SK-N-SH (cell line): ENCODE data around the gene ARID4B. TPM values are rescaled to one million over a fixed set of nuclear protein-coding genes. Genes with fewer than 3 reads are reported as not detected.
"Not testable (repeated sequence)": the region's sequence is repeated elsewhere in the genome, so short reads cannot be mapped to it uniquely, and the experiment has no call there.

Experiments
- CTCF ChIA-PET: fragments of 300-600, 350-600 bp; formaldehyde crosslinking; extraction: SDS; loops from one replicate; lab custom pipeline; 2021; lab: Yijun Ruan, JAX
- POLR2A ChIA-PET: fragments of 350-600 bp; sonication (Branson Sonifier 250); formaldehyde crosslinking; extraction: SDS; loops from one replicate; lab custom pipeline; 2020; ENCODE audit warnings: antibody characterized with exemption, inconsistent platforms; lab: Yijun Ruan, JAX
- DNase-seq: peaks from one replicate; pipeline ENCODE4 v3.0.0; 2012
- H2AFZ ChIP-seq: fragments of 200-600 bp; sonication (generic); 2 replicates; pipeline ENCODE4 v1.8.1; 2016; ENCODE audit warnings: antibody characterized with exemption, mild to moderate bottlenecking, low read depth
- H3F3A ChIP-seq: fragments of 200-600 bp; sonication (generic); replicated peaks from 2 replicates; pipeline ENCODE3; 2016; ENCODE audit warnings: antibody characterized with exemption, mild to moderate bottlenecking; ENCODE audit not compliant: insufficient read depth
- H3K27ac ChIP-seq, 2 experiments: fragments of 200-500 bp in 1 of 2; fragments of 200-600 bp in 1 of 2; sonication (Bioruptor generic) in 1 of 2; sonication (generic), shearing (Covaris generic) in 1 of 2; 2 replicates each; pipeline versions ENCODE4 v1.5.1 to v1.6.1; 2014 to 2016; ENCODE audit warnings: low read depth in 2 of 2, inconsistent platforms in 1 of 2, low read length in 1 of 2, mild to moderate bottlenecking in 1 of 2, mixed read lengths in 1 of 2
- H3K27me3 ChIP-seq: fragments of 200-600 bp; sonication (generic), shearing (Covaris generic); 2 replicates; pipeline ENCODE4 v1.6.1; 2016; ENCODE audit warnings: mixed run types; ENCODE audit not compliant: insufficient read depth
- H3K36me3 ChIP-seq, 2 experiments: fragments of 200-500 bp in 1 of 2; fragments of 200-600 bp in 1 of 2; sonication (Bioruptor generic) in 1 of 2; sonication (generic) in 1 of 2; replicated peaks in 1 of 2; 2 replicates each; pipeline versions ENCODE3 to v1.5.1; 2014 to 2016; ENCODE audit warnings: low read length in 1 of 2, mild to moderate bottlenecking in 1 of 2; ENCODE audit not compliant: insufficient read depth in 2 of 2, control insufficient read depth in 1 of 2
- H3K4me1 ChIP-seq, 2 experiments: fragments of 200-500 bp in 1 of 2; fragments of 200-600 bp in 1 of 2; sonication (Bioruptor generic) in 1 of 2; sonication (generic), shearing (Covaris generic) in 1 of 2; 2 replicates each; pipeline versions ENCODE4 v1.5.1 to v1.6.1; 2014 to 2016; ENCODE audit warnings: low read depth in 1 of 2, low read length in 1 of 2, mixed run types in 1 of 2; ENCODE audit not compliant: insufficient read depth in 2 of 2, control insufficient read depth in 1 of 2
- H3K4me2 ChIP-seq: fragments of 200-600 bp; sonication (generic), shearing (Covaris generic); 2 replicates; pipeline ENCODE4 v1.6.1; 2017; ENCODE audit warnings: mixed run types
- H3K4me3 ChIP-seq, 2 experiments: fragments of 200-500 bp in 1 of 2; fragments of 200-600 bp in 1 of 2; sonication (Bioruptor generic) in 1 of 2; sonication (generic), shearing (Covaris generic) in 1 of 2; 2 replicates each; pipeline versions ENCODE4 v1.5.1 to v1.8.1; 2014 to 2016; ENCODE audit warnings: low read depth in 2 of 2, inconsistent platforms in 1 of 2, low read length in 1 of 2, mild to moderate bottlenecking in 1 of 2, mixed read lengths in 1 of 2, moderate library complexity in 1 of 2
- H3K79me2 ChIP-seq: fragments of 200-600 bp; sonication (generic); 2 replicates; pipeline ENCODE4 v1.8.1; 2017; ENCODE audit warnings: mild to moderate bottlenecking; ENCODE audit not compliant: insufficient read depth
- H3K9ac ChIP-seq: fragments of 200-600 bp; sonication (generic); 2 replicates; pipeline ENCODE4 v1.6.1; 2017; ENCODE audit warnings: mixed run types
- H3K9me2 ChIP-seq: fragments of 200-600 bp; sonication (generic); 2 replicates; pipeline ENCODE4 v1.6.1; 2017; ENCODE audit warnings: mixed run types
- H3K9me3 ChIP-seq: fragments of 200-600 bp; sonication (generic); 2 replicates; pipeline ENCODE4 v1.6.1; 2017; ENCODE audit warnings: mixed run types, mild to moderate bottlenecking, moderate library complexity
- H4K20me1 ChIP-seq: fragments of 200-600 bp; sonication (generic); 2 replicates; pipeline ENCODE4 v1.6.1; 2017; ENCODE audit warnings: mild to moderate bottlenecking, mixed run types; ENCODE audit not compliant: insufficient read depth
- ELF1 ChIP-seq: IDR thresholded peaks from 2 replicates; pipeline ENCODE4 v1.4.0; 2012
- EP300 ChIP-seq, 2 experiments: IDR thresholded peaks; 2 replicates each; pipeline versions ENCODE4 v1.4.0 to v1.6.1; 2012; ENCODE audit warnings: borderline replicate concordance in 1 of 2, low read depth in 1 of 2, low read length in 1 of 2
- FOSL2 ChIP-seq: IDR thresholded peaks from 2 replicates; pipeline ENCODE4 v1.4.0; 2012; ENCODE audit warnings: low read depth, mild to moderate bottlenecking, moderate library complexity, borderline replicate concordance
- GABPA ChIP-seq: IDR thresholded peaks from 2 replicates; pipeline ENCODE4 v1.4.0; 2012; ENCODE audit warnings: low read depth, mild to moderate bottlenecking
- MXI1 ChIP-seq: IDR thresholded peaks from 2 replicates; pipeline ENCODE4 v1.6.1; 2012; ENCODE audit warnings: mild to moderate bottlenecking, low read depth, low read length, improper control_type of control experiment
- RCOR1 ChIP-seq: fragments of 150-350 bp; IDR thresholded peaks from 2 replicates; pipeline ENCODE4 v1.6.1; 2017; ENCODE audit warnings: antibody characterized with exemption, low read length
- REST ChIP-seq: IDR thresholded peaks from 2 replicates; pipeline ENCODE4 v1.6.1; 2012; ENCODE audit warnings: mild to moderate bottlenecking, low read depth, low read length, moderate library complexity
- TAF1 ChIP-seq: IDR thresholded peaks from 2 replicates; pipeline ENCODE4 v1.6.1; 2012; ENCODE audit warnings: low read depth, mild to moderate bottlenecking, low read length, moderate library complexity, borderline replicate concordance
- USF2 ChIP-seq: fragments of 150-350 bp; IDR thresholded peaks from 2 replicates; pipeline ENCODE4 v1.6.1; 2017; ENCODE audit warnings: antibody characterized with exemption, low read length, low read depth, borderline replicate concordance
- WGBS: methylation state at CpG from one replicate; pipeline ENCODE4 v1.1.6; 2017; ENCODE audit warnings: low lambda C conversion rate; 5-methylcytosine and 5-hydroxymethylcytosine counted together
- polyA plus RNA-seq, 3 experiments: library from polyadenylated mRNA; depleted of rRNA; stranded (reverse); fragments of >200 nt; gene quantifications; 2 replicates each; pipeline ENCODE4 v1.2.3, GENCODE V29; 2012

ARID4B gene
- polyA plus RNA-seq, 1 of the 3 experiments (the other 2 are of a cell fraction): 4.4 TPM

- H3K27me3 ChIP-seq, DNase-seq, H3K27ac ChIP-seq, H3K9me3 ChIP-seq, H3K9ac ChIP-seq, H3F3A ChIP-seq, H3K4me2 ChIP-seq, H3K9me2 ChIP-seq, H3K4me1 ChIP-seq, H3K36me3 ChIP-seq, H4K20me1 ChIP-seq, H2AFZ ChIP-seq, H3K4me3 ChIP-seq, POLR2A ChIA-PET: not testable (repeated sequence)
- CTCF ChIA-PET: interaction anchor here (1.2 kb wide), 1 partner anchor 53 kb away, joined by 6 read pairs; no protein-coding TSS in a partner anchor
- 96% methylated on average over 9 of the region's 9 CpGs for WGBS
- peaks cover 18% of the 10 kb centered on the region for H3K79me2 ChIP-seq
These were observed 36.2 kb upstream of the ARID4B start for GRCh38 chr1:235364189-235364588.

DNA sequence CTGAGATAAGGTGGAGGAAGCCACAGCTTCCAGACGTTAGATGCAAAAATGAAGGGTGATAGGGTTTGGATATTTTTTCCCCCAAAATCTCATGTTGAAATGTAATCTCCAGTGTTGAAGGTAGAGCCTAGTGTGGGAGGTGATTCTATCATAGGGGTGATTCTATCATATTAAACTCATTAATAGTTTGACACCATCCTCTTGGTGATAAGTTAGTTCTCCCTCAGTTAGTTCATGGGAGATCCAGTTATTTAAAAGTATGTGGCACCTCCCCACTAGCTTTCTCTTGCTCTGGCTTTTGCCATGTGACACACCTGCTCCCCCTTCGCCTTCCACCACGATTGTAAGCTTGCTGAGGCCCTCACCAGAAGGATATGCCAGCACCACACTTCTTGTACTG is 30.9 kb upstream of the ARID4B start:
- ChIA-PET CTCF (no interaction called here), POLR2A (interaction anchor here (1.6 kb wide), 1 partner anchor 8 kb away, joined by 4 read pairs; the partner anchor contains the start of gene TBCE)
- no peaks in the 10 kb centered on the region for H4K20me1 ChIP-seq
- no peak overlapping the region for H3K9ac ChIP-seq
- H3K4me3 ChIP-seq: no peak overlapping the region
- no peaks in the 10 kb centered on the region for H3K79me2 ChIP-seq
- H3K4me2 ChIP-seq: no peak overlapping the region
- no peaks in the 10 kb centered on the region for H3K9me3 ChIP-seq
- H3K27me3 ChIP-seq: no peaks in the 10 kb centered on the region
- 100% methylated on average over 3 of the region's 3 CpGs for WGBS
- H3K9me2 ChIP-seq: no peaks in the 10 kb centered on the region
- H3K27ac ChIP-seq: no peak overlapping the region
- TF ChIP-seq EP300 (IDR thresholded peaks at IDR 0.05; ENCODE audit: borderline replicate concordance in 1 of 2, low read depth in 1 of 2, low read length in 1 of 2) (no peak), TAF1 (no peak), RCOR1 (no peak), ELF1 (no peak), USF2 (no peak), FOSL2 (no peak), MXI1 (no peak)
- TF ChIP-seq, all 33 proteins: peak for 0
- Histone ChIP-seq H3F3A (no peaks in the 10 kb centered on the region), H2AFZ (no peak overlapping the region), H3K4me1 (no peaks in the 10 kb centered on the region), H3K36me3 (no peaks in the 10 kb centered on the region)
- DNase-seq: no peak

DNA sequence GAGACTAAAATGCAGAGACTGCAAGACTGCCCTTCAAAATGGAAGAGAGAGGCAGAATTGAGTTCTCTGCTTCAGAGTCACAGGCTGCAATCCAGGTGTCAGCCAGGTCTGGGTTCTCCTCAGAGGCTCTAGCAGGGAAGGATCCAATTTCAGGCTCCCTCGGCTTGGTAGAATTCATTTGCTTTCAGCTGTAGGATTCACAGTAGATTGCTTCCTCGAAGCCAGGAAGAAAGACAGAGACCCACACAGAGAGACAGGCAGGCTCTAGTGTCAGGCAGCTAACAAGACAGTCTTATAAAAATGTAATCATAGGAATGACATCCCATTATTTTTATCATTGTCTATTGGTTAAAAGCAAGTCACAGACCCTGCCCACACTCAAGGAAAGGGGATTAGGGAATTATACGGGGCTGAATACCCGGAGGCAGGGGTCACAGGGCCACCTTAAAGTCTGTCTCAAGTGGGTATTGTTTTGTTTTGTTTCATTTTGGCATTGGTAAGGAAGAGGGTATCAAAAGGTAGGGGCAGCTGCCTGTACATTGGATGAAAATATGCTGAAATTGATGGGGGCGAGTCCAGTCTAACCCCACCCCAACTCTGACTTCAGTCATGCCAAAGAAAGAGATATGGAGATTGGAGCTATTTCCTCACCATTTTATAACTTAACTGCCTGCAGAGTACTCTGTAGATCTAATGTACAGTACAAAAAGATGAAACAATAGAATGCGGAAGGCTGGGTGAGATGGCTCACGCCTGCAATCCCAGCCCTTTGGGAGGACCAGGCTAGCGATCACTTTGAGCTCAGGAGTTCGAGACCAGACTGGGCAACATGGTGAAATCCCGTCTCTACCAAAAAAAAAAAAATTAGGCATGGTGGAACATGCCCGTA is 29.8 kb upstream of the ARID4B start:
- Histone ChIP-seq H3K9me3 (no peaks in the 10 kb centered on the region), H3F3A (no peaks in the 10 kb centered on the region), H4K20me1 (no peaks in the 10 kb centered on the region), H3K9me2 (no peaks in the 10 kb centered on the region), H3K4me1 (no peaks in the 10 kb centered on the region), H3K27ac (no peak overlapping the region), H3K9ac (no peak overlapping the region), H3K4me3 (no peak overlapping the region), H3K27me3 (no peaks in the 10 kb centered on the region), H3K36me3 (no peaks in the 10 kb centered on the region), H2AFZ (no peak overlapping the region), H3K4me2 (no peak overlapping the region), H3K79me2 (no peaks in the 10 kb centered on the region)
- POLR2A ChIA-PET: interaction anchor here (1.6 kb wide), 1 partner anchor 10 kb away, joined by 4 read pairs; the partner anchor contains the start of gene TBCE
- WGBS: 77% methylated on average over 11 of the region's 11 CpGs
- TF ChIP-seq GABPA (no peak), REST (no peak)
- CTCF ChIA-PET: interaction anchor here (0.5 to 1.3 kb wide), 4 partner anchors 17 to 151 kb away, joined by 3 to 4 read pairs (median 3); no protein-coding TSS in a partner anchor
- DNase-seq: no peak
